ENCODE measurements around the gene PXMP2. TPM values are rescaled to one million over a fixed set of nuclear protein-coding genes. Genes with fewer than 3 reads are reported as not detected.

PXMP2 gene
- total and polyA plus RNA-seq, 7 experiments from 2014 or later = 2.6 to 26.8 (median 5.9) TPM

GRCh38 chr12:132713123-132713522 is 25.7 kb downstream of the PXMP2 start:
- Histone ChIP-seq H3K27ac (ENCODE audit: low read depth, low read length) (no peak overlapping the region), H3K27me3 (ENCODE audit: control insufficient read depth in 2 of 2, insufficient read depth in 2 of 2, low read length in 2 of 2) (no peaks in the 10 kb centered on the region), H3K36me3 (ENCODE audit: control insufficient read depth in 2 of 3, insufficient read depth in 3 of 3, low read length in 3 of 3) (peaks cover 0 to 39% (median 0%) of the 10 kb centered on the region in 3 experiments), H3K9me3 (ENCODE audit: control insufficient read depth in 2 of 3, low read length in 3 of 3) (peaks cover 0 to 10% (median 3%) of the 10 kb centered on the region in 3 experiments), H3K4me1 (ENCODE audit: control insufficient read depth in 2 of 2, insufficient read depth in 2 of 2, low read length in 2 of 2) (peaks cover 6 to 11% of the 10 kb centered on the region in 2 donors), H3K4me3 (ENCODE audit: low read length) (no peak overlapping the region)
- peak overlapping the region in 1 of 9 donors; percentile 21 for H3K27ac Mint-ChIP-seq
- intact Hi-C loops (cut with micrococcal nuclease) = loop anchor here in 1 of 2 donors (5.0 kb wide), 1 partner anchor 244 kb away; the partner anchor contains the start of gene ZNF605
- peak overlapping the region in 6 of 10 donors; percentile 13 to 57 (median 33) for H3K4me3 Mint-ChIP-seq
- peaks cover 0 to 36% (median 19%) of the 10 kb centered on the region in 7 donors for H3K4me1 Mint-ChIP-seq
- no peak for DNase-seq
- ATAC-seq = no peak
- no peaks in the 10 kb centered on the region for H3K27me3 Mint-ChIP-seq
- CTCF ChIA-PET = no interaction called here
- POLR2A ChIA-PET = no interaction called here
- H3K9me3 Mint-ChIP-seq = peaks cover 0 to 19% (median 6%) of the 10 kb centered on the region in 11 donors
- H3K36me3 Mint-ChIP-seq = peaks cover 4 to 9% (median 7%) of the 10 kb centered on the region in 5 donors

DNA sequence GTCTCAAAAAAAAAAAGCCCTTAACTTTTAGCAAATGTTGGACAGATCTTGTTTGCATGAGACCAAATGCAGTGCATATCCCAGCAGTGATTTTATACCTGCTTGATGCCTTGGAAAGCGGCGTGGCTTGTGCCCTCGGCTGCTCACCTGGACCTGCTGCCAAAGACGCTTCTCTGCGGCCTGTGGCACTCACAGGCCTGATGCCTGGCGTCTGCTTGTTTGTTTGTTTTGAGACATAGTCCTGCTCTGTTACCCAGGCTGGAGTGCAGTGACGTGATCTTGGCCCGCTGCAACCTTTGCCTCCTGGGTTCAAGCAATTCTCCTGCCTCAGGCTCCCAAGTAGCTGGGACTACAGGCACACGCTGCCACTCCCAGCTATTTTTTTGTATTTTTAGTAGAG is 28.5 kb downstream of the PXMP2 start:
- H3K9me3 Mint-ChIP-seq = no peaks in the 10 kb centered on the region
- no peak for ATAC-seq
- POLR2A ChIA-PET = no interaction called here

DNA sequence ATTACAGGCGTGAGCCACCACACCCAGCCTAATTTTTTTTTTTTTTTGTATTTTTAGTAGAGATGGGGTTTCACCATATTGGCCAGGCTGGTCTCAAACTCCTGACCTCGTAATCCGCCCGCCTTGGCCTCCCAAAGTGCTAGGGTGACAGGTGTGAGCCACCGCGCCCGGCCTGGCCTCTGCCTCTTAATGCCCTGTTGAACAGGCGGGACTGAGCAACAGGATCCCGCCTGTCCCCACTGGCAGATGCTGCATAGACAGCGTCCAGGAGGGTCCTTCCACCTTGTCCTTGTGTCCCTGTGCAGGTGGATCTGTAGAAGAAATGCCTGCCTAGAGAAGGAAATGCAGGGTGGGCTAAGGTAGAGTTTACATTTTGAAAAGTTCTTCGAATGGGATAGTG is 29.0 kb downstream of the PXMP2 start:
- Histone ChIP-seq H3K9me3 (ENCODE audit: control insufficient read depth in 2 of 3, low read length in 3 of 3) (no peaks in the 10 kb centered on the region), H3K27me3 (ENCODE audit: control insufficient read depth in 2 of 2, insufficient read depth in 2 of 2, low read length in 2 of 2) (no peaks in the 10 kb centered on the region), H3K4me3 (ENCODE audit: low read length) (no peak overlapping the region), H3K36me3 (ENCODE audit: control insufficient read depth in 2 of 3, insufficient read depth in 3 of 3, low read length in 3 of 3) (peaks cover 0 to 68% (median 4%) of the 10 kb centered on the region in 3 experiments), H3K27ac (ENCODE audit: low read depth, low read length) (no peak overlapping the region), H3K4me1 (ENCODE audit: control insufficient read depth in 2 of 2, insufficient read depth in 2 of 2, low read length in 2 of 2) (peaks cover 6% of the 10 kb centered on the region in 2 donors)
- no peak overlapping the region for H3K4me3 Mint-ChIP-seq
- POLR2A ChIA-PET = interaction anchor here (1.0 kb wide), 1 partner anchor 13 kb away, joined by 3 read pairs; no protein-coding TSS in a partner anchor
- H3K27ac Mint-ChIP-seq = no peak overlapping the region
- intact Hi-C loops (cut with micrococcal nuclease) = no loop called here
- no peaks in the 10 kb centered on the region for H3K27me3 Mint-ChIP-seq
- no peak for ATAC-seq
- DNase-seq = no peak
- H3K4me1 Mint-ChIP-seq = peaks cover 0 to 26% (median 18%) of the 10 kb centered on the region in 7 donors
- H3K36me3 Mint-ChIP-seq = peaks cover 3 to 31% (median 7%) of the 10 kb centered on the region in 5 donors
- CTCF ChIA-PET = no interaction called here
- H3K9me3 Mint-ChIP-seq = no peaks in the 10 kb centered on the region

More for the DNA sequence above, 28.5 kb downstream of the PXMP2 start:
- H3K36me3 Mint-ChIP-seq = peaks cover 0 to 28% (median 7%) of the 10 kb centered on the region in 5 donors
- H3K27ac Mint-ChIP-seq = no peak overlapping the region
- no peak for DNase-seq
- no peaks in the 10 kb centered on the region for H3K27me3 Mint-ChIP-seq
- Histone ChIP-seq H3K9me3 (ENCODE audit: control insufficient read depth in 2 of 3, low read length in 3 of 3) (no peaks in the 10 kb centered on the region), H3K4me1 (ENCODE audit: control insufficient read depth in 2 of 2, insufficient read depth in 2 of 2, low read length in 2 of 2) (peaks cover 6 to 7% of the 10 kb centered on the region in 2 donors), H3K27ac (ENCODE audit: low read depth, low read length) (no peak overlapping the region), H3K4me3 (ENCODE audit: low read length) (no peak overlapping the region), H3K27me3 (ENCODE audit: control insufficient read depth in 2 of 2, insufficient read depth in 2 of 2, low read length in 2 of 2) (no peaks in the 10 kb centered on the region), H3K36me3 (ENCODE audit: control insufficient read depth in 2 of 3, insufficient read depth in 3 of 3, low read length in 3 of 3) (peaks cover 0 to 63% (median 4%) of the 10 kb centered on the region in 3 experiments)
- intact Hi-C loops (cut with micrococcal nuclease) = no loop called here
- H3K4me1 Mint-ChIP-seq = peaks cover 0 to 28% (median 18%) of the 10 kb centered on the region in 7 donors
- CTCF ChIA-PET = interaction anchor here (0.7 kb wide), 1 partner anchor 96 kb away, joined by 3 read pairs; no protein-coding TSS in a partner anchor
- no peak overlapping the region for H3K4me3 Mint-ChIP-seq

DNA sequence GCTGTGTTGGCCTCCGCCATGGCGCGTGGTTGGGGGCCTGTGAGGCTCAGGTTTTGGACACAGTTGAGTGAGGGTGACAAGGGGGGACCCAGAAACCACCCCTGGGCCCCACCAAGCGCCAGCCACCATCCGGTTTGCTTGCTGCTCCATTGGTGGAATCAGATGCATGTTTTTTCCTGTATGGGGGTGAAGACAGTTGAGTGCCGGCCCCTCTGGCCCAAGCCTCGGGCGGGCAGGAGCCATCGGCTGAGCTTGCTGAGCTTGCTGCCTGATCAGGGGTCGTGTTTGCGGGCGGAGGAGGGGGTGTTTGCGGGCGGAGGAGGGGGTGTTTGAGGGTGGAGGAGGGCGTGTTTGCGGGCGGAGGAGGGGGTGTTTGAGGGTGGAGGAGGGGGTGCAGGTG is 29.6 kb downstream of the PXMP2 start:
- H3K9me3 ChIP-seq (ENCODE audit: control insufficient read depth in 2 of 3, low read length in 3 of 3) = no peaks in the 10 kb centered on the region
- Mint-ChIP-seq H3K9me3 (no peaks in the 10 kb centered on the region), H3K4me3 (no peak overlapping the region), H3K36me3 (peaks cover 3 to 31% (median 7%) of the 10 kb centered on the region in 5 donors), H3K27me3 (no peaks in the 10 kb centered on the region), H3K4me1 (peaks cover 0 to 19% (median 13%) of the 10 kb centered on the region in 7 donors), H3K27ac (peak overlapping the region in 1 of 9 donors; percentile 51)
- ATAC-seq (no peak), DNase-seq (no peak)
- intact Hi-C loops (cut with micrococcal nuclease) = no loop called here
- ChIA-PET POLR2A (interaction anchor here (1.0 kb wide), 1 partner anchor 14 kb away, joined by 3 read pairs; no protein-coding TSS in a partner anchor), CTCF (no interaction called here)
- H3K27ac ChIP-seq (ENCODE audit: low read depth, low read length) = no peak overlapping the region
- no peaks in the 10 kb centered on the region for H3K27me3 ChIP-seq (ENCODE audit: control insufficient read depth in 2 of 2, insufficient read depth in 2 of 2, low read length in 2 of 2)
- H3K4me3 ChIP-seq (ENCODE audit: low read length) = no peak overlapping the region
- H3K36me3 ChIP-seq (ENCODE audit: control insufficient read depth in 2 of 3, insufficient read depth in 3 of 3, low read length in 3 of 3) = peaks cover 0 to 74% (median 9%) of the 10 kb centered on the region in 3 experiments
- H3K4me1 ChIP-seq (ENCODE audit: control insufficient read depth in 2 of 2, insufficient read depth in 2 of 2, low read length in 2 of 2) = no peaks in the 10 kb centered on the region

- Mint-ChIP-seq H3K4me3 (no peak overlapping the region), H3K4me1 (peaks cover 0 to 14% (median 9%) of the 10 kb centered on the region in 7 donors), H3K27ac (no peak overlapping the region), H3K9me3 (no peaks in the 10 kb centered on the region), H3K27me3 (no peaks in the 10 kb centered on the region), H3K36me3 (peaks cover 3 to 31% (median 7%) of the 10 kb centered on the region in 5 donors)
- DNase-seq (no peak), ATAC-seq (no peak)
- ChIA-PET CTCF (no interaction called here), POLR2A (no interaction called here)
- intact Hi-C loops (cut with micrococcal nuclease) = no loop called here
- H3K4me1 ChIP-seq (ENCODE audit: control insufficient read depth in 2 of 2, insufficient read depth in 2 of 2, low read length in 2 of 2) = no peaks in the 10 kb centered on the region
- H3K9me3 ChIP-seq (ENCODE audit: control insufficient read depth in 2 of 3, low read length in 3 of 3) = no peaks in the 10 kb centered on the region
- H3K27me3 ChIP-seq (ENCODE audit: control insufficient read depth in 2 of 2, insufficient read depth in 2 of 2, low read length in 2 of 2) = no peaks in the 10 kb centered on the region
- H3K36me3 ChIP-seq (ENCODE audit: control insufficient read depth in 2 of 3, insufficient read depth in 3 of 3, low read length in 3 of 3) = peaks cover 0 to 80% (median 9%) of the 10 kb centered on the region in 3 experiments
- no peak overlapping the region for H3K27ac ChIP-seq (ENCODE audit: low read depth, low read length)
- H3K4me3 ChIP-seq (ENCODE audit: low read length) = no peak overlapping the region
Observed at GRCh38 chr12:132717531-132718387, 30.4 kb downstream of the PXMP2 start.

GRCh38 chr12:132718644-132719043 is 31.3 kb downstream of the PXMP2 start:
- H3K27me3 Mint-ChIP-seq = no peaks in the 10 kb centered on the region
- no peaks in the 10 kb centered on the region for H3K9me3 ChIP-seq (ENCODE audit: control insufficient read depth in 2 of 3, low read length in 3 of 3)
- peaks cover 0 to 6% (median 4%) of the 10 kb centered on the region in 7 donors for H3K4me1 Mint-ChIP-seq
- H3K36me3 ChIP-seq (ENCODE audit: control insufficient read depth in 2 of 3, insufficient read depth in 3 of 3, low read length in 3 of 3) = peaks cover 0 to 86% (median 9%) of the 10 kb centered on the region in 3 experiments
- H3K36me3 Mint-ChIP-seq = peaks cover 3 to 39% (median 7%) of the 10 kb centered on the region in 5 donors
- peak overlapping the region in 1 of 9 donors; percentile 38 for H3K27ac Mint-ChIP-seq
- no peaks in the 10 kb centered on the region for H3K9me3 Mint-ChIP-seq
- ATAC-seq = no peak
- no peaks in the 10 kb centered on the region for H3K27me3 ChIP-seq (ENCODE audit: control insufficient read depth in 2 of 2, insufficient read depth in 2 of 2, low read length in 2 of 2)
- no peak overlapping the region for H3K27ac ChIP-seq (ENCODE audit: low read depth, low read length)
- no peak overlapping the region for H3K4me3 ChIP-seq (ENCODE audit: low read length)
- DNase-seq = no peak
- no peak overlapping the region for H3K4me3 Mint-ChIP-seq
- no peaks in the 10 kb centered on the region for H3K4me1 ChIP-seq (ENCODE audit: control insufficient read depth in 2 of 2, insufficient read depth in 2 of 2, low read length in 2 of 2)
- intact Hi-C loops (cut with micrococcal nuclease) = no loop called here
- ChIA-PET CTCF (interaction anchor here (0.7 kb wide), 1 partner anchor 108 kb away, joined by 3 read pairs; the partner anchor contains the start of gene LRCOL1), POLR2A (no interaction called here)

Data from naive thymus-derived CD4-positive, alpha-beta T cell (primary cell).